GM12865 (cell line): ENCODE measurements around the gene SLC25A42.

ENCODE experiments used
- DNase-seq: peaks from one replicate; pipeline ENCODE4 v3.0.0; 2010; ENCODE audit warnings: low read depth
- H3K4me3 ChIP-seq: 2 replicates; pipeline ENCODE4 v1.5.1; 2011; ENCODE audit warnings: mild to moderate bottlenecking, low read depth, low read length, control low read depth
- CTCF ChIP-seq: IDR thresholded peaks from 2 replicates; pipeline ENCODE4 v1.5.1; 2011; ENCODE audit warnings: low read length, control low read depth, low read depth, inconsistent platforms; ENCODE audit not compliant: insufficient read depth; ENCODE audit errors: missing control alignments

Gene SLC25A42

GRCh38 chr19:19154768-19155494, 91.1 kb downstream of the SLC25A42 start:
- H3K4me3 ChIP-seq: no peak overlapping the region
- no peak for DNase-seq
- TF ChIP-seq CTCF: no peak

GRCh38 chr19:19155495-19156219, 91.9 kb downstream of the SLC25A42 start:
- DNase-seq: peak; percentile 87
- no peak for TF ChIP-seq CTCF
- no peak overlapping the region for H3K4me3 ChIP-seq

- DNase-seq: no peak
- no peak for TF ChIP-seq CTCF
- no peak overlapping the region for H3K4me3 ChIP-seq
Observed at GRCh38 chr19:19157808-19158207, 94.0 kb downstream of the SLC25A42 start.

- no peak overlapping the region for H3K4me3 ChIP-seq
- DNase-seq: no peak
- TF ChIP-seq CTCF: no peak
Observed at GRCh38 chr19:19159534-19159933, 95.7 kb downstream of the SLC25A42 start.

GRCh38 chr19:19160461-19161035, 96.8 kb downstream of the SLC25A42 start:
- DNase-seq: peak; percentile 60
- no peak overlapping the region for H3K4me3 ChIP-seq
- no peak for TF ChIP-seq CTCF

GRCh38 chr19:19162495-19162894, 98.7 kb downstream of the SLC25A42 start:
- no peak for TF ChIP-seq CTCF
- no peak for DNase-seq
- H3K4me3 ChIP-seq: no peak overlapping the region
